A549 (cell line): ENCODE data around the gene TUBA8. TPM values are rescaled to one million over a fixed set of nuclear protein-coding genes. Genes with fewer than 3 reads are reported as not detected.

ENCODE experiments used
- ATAC-seq, 2 experiments: fragments of 200-7000 bp in 1 of 2; fragments of >200 bp in 1 of 2; cut with Nextera tagmentation in 1 of 2; cut with Tn5 transposase in 1 of 2; 3 replicates each; pipeline versions ENCODE4 v1.8.0 to v1.9.1; 2018 to 2020; ENCODE audit warnings: mild to moderate bottlenecking in 1 of 2, moderate library complexity in 1 of 2
- CTCF ChIA-PET: fragments of 300-600 bp; sonication (Branson Sonifier 250); formaldehyde crosslinking; extraction: SDS; loops from one replicate; lab custom pipeline; 2021; ENCODE audit warnings: antibody characterized with exemption, inconsistent platforms; lab: Yijun Ruan, JAX
- POLR2A ChIA-PET: fragments of 350-600 bp; formaldehyde crosslinking; extraction: SDS; loops from one replicate; lab custom pipeline; 2021; ENCODE audit warnings: antibody characterized with exemption, inconsistent platforms; lab: Yijun Ruan, JAX
- DNase-seq, 2 experiments: peaks; one replicate each; pipeline versions ENCODE4 v3.0.0 to v3.0.0-alpha.2; 2011 to 2016; ENCODE audit warnings: low read depth in 1 of 2, low spot score in 1 of 2
- FAIRE-seq: peaks from 2 replicates; lab custom pipeline; 2011; peaks lifted over from hg19 to GRCh38; lab: Jason Lieb, UNC
- H3K27ac ChIP-seq, 2 experiments: fragments of >200 bp; sonication (Bioruptor Twin); formaldehyde crosslinking; 3 replicates each; pipeline ENCODE4 v1.5.1; 2016 to 2017
- H3K4me1 ChIP-seq: fragments of >200 bp; sonication (Bioruptor Twin); formaldehyde crosslinking; 3 replicates; pipeline ENCODE4 v1.6.1; 2016
- H3K4me2 ChIP-seq: fragments of >200 bp; sonication (Bioruptor Twin); formaldehyde crosslinking; 3 replicates; pipeline ENCODE4 v1.6.1; 2016
- H3K4me3 ChIP-seq: fragments of >200 bp; sonication (Bioruptor Twin); formaldehyde crosslinking; 3 replicates; pipeline ENCODE4 v1.5.1; 2016
- H3K9me3 ChIP-seq: fragments of >200 bp; sonication (Bioruptor Twin); formaldehyde crosslinking; 3 replicates; pipeline ENCODE4 v1.6.1; 2016
- ATOH8 ChIP-seq: fragments of 250-450 bp; sonication (Bioruptor Pico); IDR thresholded peaks from 2 replicates; pipeline ENCODE4 v1.5.0; 2020; ENCODE audit warnings: low read depth, mild to moderate bottlenecking, moderate library complexity
- CBX2 ChIP-seq: fragments of 200-600 bp; sonication (generic); IDR thresholded peaks from 2 replicates; pipeline ENCODE4 v1.6.1; 2016; ENCODE audit warnings: low read depth, mild to moderate bottlenecking, borderline replicate concordance
- CEBPB ChIP-seq, 2 experiments: fragments of >200 bp in 1 of 2; sonication (Bioruptor Twin) in 1 of 2; formaldehyde crosslinking in 1 of 2; IDR thresholded peaks; 2 replicates each; pipeline ENCODE4 v1.6.1; 2012 to 2016
- CHD4 ChIP-seq: fragments of 200-600 bp; sonication (generic); IDR thresholded peaks from 2 replicates; pipeline ENCODE4 v1.6.1; 2016; ENCODE audit warnings: antibody characterized with exemption, mild to moderate bottlenecking, borderline replicate concordance
- EHF ChIP-seq: fragments of 250-450 bp; sonication (Bioruptor Pico); IDR thresholded peaks from 2 replicates; pipeline ENCODE4 v1.5.0; 2020; ENCODE audit warnings: mild to moderate bottlenecking
- FOSL2 ChIP-seq, 2 experiments: fragments of 450-650 bp in 1 of 2; fragments of >200 bp in 1 of 2; sonication (Bioruptor Twin) in 1 of 2; formaldehyde crosslinking; IDR thresholded peaks; 2 replicates each; pipeline versions ENCODE4 v1.5.0 to v1.6.1; 2016 to 2020; ENCODE audit warnings: mild to moderate bottlenecking in 1 of 2, moderate library complexity in 1 of 2
- FOXS1 ChIP-seq: fragments of 250-450 bp; sonication (Bioruptor Pico); IDR thresholded peaks from 2 replicates; pipeline ENCODE4 v1.5.0; 2020; ENCODE audit warnings: mild to moderate bottlenecking, moderate library complexity
- HOXA7 ChIP-seq: fragments of 250-450 bp; sonication (Bioruptor Pico); IDR thresholded peaks from 2 replicates; pipeline ENCODE4 v1.5.0; 2020; ENCODE audit warnings: mild to moderate bottlenecking, moderate library complexity
- HOXB13 ChIP-seq: fragments of 250-450 bp; sonication (Bioruptor Pico); IDR thresholded peaks from 2 replicates; pipeline ENCODE4 v1.5.0; 2020; ENCODE audit warnings: low read depth, mild to moderate bottlenecking, moderate library complexity
- KDM1A ChIP-seq: fragments of 200-600 bp; sonication (generic); IDR thresholded peaks from 2 replicates; pipeline ENCODE4 v1.6.1; 2016; ENCODE audit warnings: low read depth, mild to moderate bottlenecking
- NFE2L2 ChIP-seq: fragments of 150-350 bp; conservative IDR thresholded peaks from 2 replicates; pipeline ENCODE4 v1.6.1; 2014; ENCODE audit warnings: low read length
- POLR2A ChIP-seq: IDR thresholded peaks from 2 replicates; pipeline ENCODE4 v1.6.1; 2012; ENCODE audit warnings: mild to moderate bottlenecking, low read length
- RARB ChIP-seq: fragments of 250-450 bp; sonication (Bioruptor Pico); IDR thresholded peaks from 2 replicates; pipeline ENCODE4 v1.8.0; 2021; ENCODE audit warnings: mild to moderate bottlenecking, moderate library complexity
- REST ChIP-seq: fragments of 200-600 bp; sonication (generic); IDR thresholded peaks from 2 replicates; pipeline ENCODE4 v1.6.1; 2016; ENCODE audit warnings: antibody characterized with exemption, mild to moderate bottlenecking, moderate library complexity
- RNF2 ChIP-seq: fragments of 200-600 bp; sonication (generic); IDR thresholded peaks from 2 replicates; pipeline ENCODE4 v1.6.1; 2016; ENCODE audit warnings: low read depth, mild to moderate bottlenecking, antibody characterized with exemption, moderate library complexity, borderline replicate concordance
- SMC3 ChIP-seq: fragments of >200 bp; sonication (Bioruptor Twin); formaldehyde crosslinking; IDR thresholded peaks from 3 replicates; pipeline ENCODE4 v1.6.1; 2018; ENCODE audit warnings: inconsistent platforms
- ZC3H11A ChIP-seq: fragments of 450-650 bp; IDR thresholded peaks from 2 replicates; pipeline ENCODE4 v1.6.1; 2014; ENCODE audit warnings: antibody characterized with exemption, mild to moderate bottlenecking
- WGBS: methylation state at CpG from one replicate; pipeline ENCODE4 v1.1.6; 2017; ENCODE audit errors: missing lambda C conversion rate; 5-methylcytosine and 5-hydroxymethylcytosine counted together
- polyA plus RNA-seq, 4 experiments: library from polyadenylated mRNA; depleted of rRNA in 3 of 4; stranded (reverse); fragments of >200 nt; fragmentation: RNase III in 1 of 4; extraction: RNeasy Plus Mini Kit Qiagen cat#74134 plus additional on column Dnase treatment in 1 of 4; gene quantifications; 2 replicates in 3 of 4; 3 replicates in 1 of 4; pipeline ENCODE4 v1.2.3, GENCODE V29; 2011 to 2017
- TF ChIP-seq, protein P1 (sequence below): fragments of >200 bp; sonication (Bioruptor Twin); formaldehyde crosslinking; IDR thresholded peaks from 2 replicates; pipeline ENCODE4 v1.6.1; 2016
- TF ChIP-seq, protein P2 (sequence below): IDR thresholded peaks from 2 replicates; pipeline ENCODE4 v1.6.1; 2012

TUBA8 gene
- polyA plus RNA-seq, 2 of the 4 experiments (the other 2 are of a cell fraction), result 0.13 to 0.66 TPM

- ChIA-PET CTCF (interaction anchor here (1.2 to 1.4 kb wide), 2 partner anchors 39 to 42 kb away, joined by 4 read pairs; no protein-coding TSS in a partner anchor), POLR2A (no interaction called here)
- FAIRE-seq, result no peak
- H3K4me3 ChIP-seq, result no peak overlapping the region
- no peak for DNase-seq
- no peaks in the 10 kb centered on the region for H3K9me3 ChIP-seq
- no peak for ATAC-seq
- H3K27ac ChIP-seq, result no peak overlapping the region
- no peak for TF ChIP-seq FOSL2 (IDR thresholded peaks at IDR 0.05)
- no peak for TF ChIP-seq FOSL2 (CRISPR knock-in tag; IDR thresholded peaks at IDR 0.05)
- TF ChIP-seq, protein P1, sequence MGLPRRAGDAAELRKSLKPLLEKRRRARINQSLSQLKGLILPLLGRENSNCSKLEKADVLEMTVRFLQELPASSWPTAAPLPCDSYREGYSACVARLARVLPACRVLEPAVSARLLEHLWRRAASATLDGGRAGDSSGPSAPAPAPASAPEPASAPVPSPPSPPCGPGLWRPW, result no peak
- TF ChIP-seq, protein P2, sequence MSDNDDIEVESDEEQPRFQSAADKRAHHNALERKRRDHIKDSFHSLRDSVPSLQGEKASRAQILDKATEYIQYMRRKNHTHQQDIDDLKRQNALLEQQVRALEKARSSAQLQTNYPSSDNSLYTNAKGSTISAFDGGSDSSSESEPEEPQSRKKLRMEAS, result no peak
- TF ChIP-seq RNF2, result no peak
- TF ChIP-seq ZC3H11A, result no peak
- no peak for TF ChIP-seq CBX2
- TF ChIP-seq POLR2A, result no peak
- no peak for TF ChIP-seq FOXS1
- no peak for TF ChIP-seq HOXA7 (CRISPR knock-in tag)
- no peak for TF ChIP-seq NFE2L2
- TF ChIP-seq EHF (CRISPR knock-in tag), result no peak
- no peak for TF ChIP-seq KDM1A
- TF ChIP-seq RARB (CRISPR knock-in tag), result no peak
- WGBS, result 77% methylated on average over 9 of the region's 9 CpGs
- no peaks in the 10 kb centered on the region for H3K4me1 ChIP-seq
- no peak overlapping the region for H3K4me2 ChIP-seq
Observed at GRCh38 chr22:18118345-18118915, 7.8 kb downstream of the TUBA8 start.

DNA sequence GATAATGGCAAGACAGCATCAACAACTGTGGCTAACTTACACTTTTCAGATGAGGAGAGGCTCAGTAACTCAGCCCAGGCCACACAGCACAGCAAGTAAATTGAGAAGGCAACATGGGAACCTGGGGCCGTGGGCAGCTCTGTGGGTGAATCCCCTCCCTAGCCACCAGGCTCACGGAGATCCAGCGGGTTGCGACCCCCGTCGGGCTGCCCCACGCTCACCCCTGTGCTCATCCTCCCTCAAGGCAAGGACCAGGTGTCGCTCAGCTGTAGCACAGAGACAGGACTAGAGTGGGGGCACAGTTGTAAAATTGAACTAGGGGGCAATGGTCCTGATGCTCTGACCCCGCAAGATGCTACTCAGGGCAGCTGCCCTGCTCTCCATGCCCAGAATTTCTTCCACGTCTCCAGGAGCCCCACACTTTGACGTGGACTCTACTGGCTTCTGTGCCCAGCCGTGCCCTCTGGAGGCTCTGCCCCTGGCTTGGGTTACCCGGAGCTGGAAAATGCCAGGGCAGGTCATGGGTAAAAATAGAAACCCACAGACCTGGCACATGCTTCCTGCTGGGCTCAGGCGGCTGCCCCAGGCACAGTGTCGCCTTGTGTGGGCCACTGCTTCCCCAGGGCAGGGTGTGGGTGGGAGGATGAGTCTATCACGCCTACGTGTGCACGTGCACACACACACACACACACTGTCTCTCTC, 9.0 kb downstream of the TUBA8 start:
- FAIRE-seq (no peak), ATAC-seq (no peak), DNase-seq (no peak)
- Histone ChIP-seq H3K9me3 (no peaks in the 10 kb centered on the region), H3K4me2 (no peak overlapping the region), H3K27ac (no peak overlapping the region), H3K4me1 (no peaks in the 10 kb centered on the region), H3K4me3 (no peak overlapping the region)
- 70% methylated on average over 13 of the region's 18 CpGs for WGBS
- CTCF ChIA-PET, result interaction anchor here (1.4 kb wide), 1 partner anchor 43 kb away, joined by 4 read pairs; no protein-coding TSS in a partner anchor
- POLR2A ChIA-PET, result no interaction called here
- TF ChIP-seq REST (no peak), CHD4 (no peak), NFE2L2 (no peak), SMC3 (no peak), ATOH8 (CRISPR knock-in tag) (no peak), CEBPB (IDR thresholded peaks at IDR 0.05) (no peak), HOXB13 (CRISPR knock-in tag) (no peak)
- TF ChIP-seq, all 56 proteins: peak for 0
